HepG2 (cell line): ENCODE data around the gene CIROP. TPM values are rescaled to one million over a fixed set of nuclear protein-coding genes. Genes with fewer than 3 reads are reported as not detected.

Experiments used
- AKAP8 ChIP-seq: sonication (generic); formaldehyde crosslinking; IDR thresholded peaks from 2 replicates; pipeline ENCODE4 v1.5.1; 2020; ENCODE audit warnings: mild to moderate bottlenecking, missing genetic modification reagents
- BHLHE40 ChIP-seq: IDR thresholded peaks from 2 replicates; pipeline ENCODE4 v1.6.1; 2011; ENCODE audit warnings: low read length, improper control_type of control experiment
- CHD4 ChIP-seq: fragments of 200-600 bp; sonication (generic); IDR thresholded peaks from 2 replicates; pipeline ENCODE4 v1.7.0; 2017; ENCODE audit warnings: mild to moderate bottlenecking, low read length, borderline replicate concordance
- IKZF1 ChIP-seq: fragments of 450-650 bp; IDR thresholded peaks from 2 replicates; pipeline ENCODE4 v1.7.1; 2016
- MBD4 ChIP-seq: IDR thresholded peaks from 2 replicates; pipeline ENCODE4 v1.6.1; 2012; ENCODE audit warnings: low read length, inconsistent platforms, borderline replicate concordance
- MED1 ChIP-seq: sonication (generic); formaldehyde crosslinking; IDR thresholded peaks from 2 replicates; pipeline ENCODE4 v1.4.0; 2020; ENCODE audit warnings: missing genetic modification reagents
- NFE2L2 ChIP-seq: fragments of 150-350 bp; IDR thresholded peaks from 2 replicates; pipeline ENCODE4 v1.6.1; 2014; ENCODE audit warnings: low read length
- PBX3 ChIP-seq: sonication (generic); formaldehyde crosslinking; IDR thresholded peaks from 2 replicates; pipeline ENCODE4 v1.8.1; 2023; ENCODE audit warnings: missing genetic modification reagents, inconsistent platforms, borderline replicate concordance
- RELA ChIP-seq: sonication (generic); formaldehyde crosslinking; IDR thresholded peaks from 2 replicates; pipeline ENCODE4 v1.4.0; 2020; ENCODE audit warnings: missing genetic modification reagents
- RNF2 ChIP-seq: fragments of 450-650 bp; conservative IDR thresholded peaks from 2 replicates; pipeline ENCODE4 v1.6.1; 2016; ENCODE audit warnings: low read depth
- TIGD3 ChIP-seq: sonication (generic); formaldehyde crosslinking; IDR thresholded peaks from 2 replicates; pipeline ENCODE4 v1.5.1; 2020; ENCODE audit warnings: mild to moderate bottlenecking, missing genetic modification reagents, borderline replicate concordance
- ZBTB3 ChIP-seq: sonication (generic); formaldehyde crosslinking; IDR thresholded peaks from 2 replicates; pipeline ENCODE4 v1.4.0; 2020; ENCODE audit warnings: low read depth, mild to moderate bottlenecking, moderate library complexity, missing genetic modification reagents, borderline replicate concordance
- ZBTB42 ChIP-seq: sonication (generic); formaldehyde crosslinking; IDR thresholded peaks from 2 replicates; pipeline ENCODE4 v1.5.0; 2020; ENCODE audit warnings: mild to moderate bottlenecking, missing genetic modification reagents
- ZBTB44 ChIP-seq: sonication (generic); formaldehyde crosslinking; IDR thresholded peaks from 2 replicates; pipeline ENCODE4 v1.4.0; 2020; ENCODE audit warnings: missing genetic modification reagents
- ZNF3 ChIP-seq: IDR thresholded peaks from 2 replicates; pipeline ENCODE4 v1.7.0; 2017; ENCODE audit warnings: inconsistent platforms
- ZNF44 ChIP-seq: sonication (generic); formaldehyde crosslinking; IDR thresholded peaks from 2 replicates; pipeline ENCODE4 v1.5.1; 2020; ENCODE audit warnings: mild to moderate bottlenecking, missing genetic modification reagents
- ZNF496 ChIP-seq: sonication (generic); formaldehyde crosslinking; IDR thresholded peaks from 2 replicates; pipeline ENCODE4 v1.8.1; 2023; ENCODE audit warnings: mild to moderate bottlenecking, moderate library complexity, missing genetic modification reagents; ENCODE audit not compliant: insufficient replicate concordance
- ZNF687 ChIP-seq: sonication (generic); formaldehyde crosslinking; IDR thresholded peaks from 2 replicates; pipeline ENCODE4 v1.5.1; 2020; ENCODE audit warnings: mild to moderate bottlenecking, missing genetic modification reagents, moderate library complexity
- ZNF703 ChIP-seq: sonication (generic); formaldehyde crosslinking; IDR thresholded peaks from 2 replicates; pipeline ENCODE4 v1.5.1; 2020; ENCODE audit warnings: missing genetic modification reagents, mild to moderate bottlenecking, moderate library complexity, borderline replicate concordance
- ZNF768 ChIP-seq: sonication (generic); formaldehyde crosslinking; IDR thresholded peaks from 2 replicates; pipeline ENCODE4 v1.4.0; 2020; ENCODE audit warnings: missing genetic modification reagents
- polyA plus RNA-seq, 8 experiments: library from polyadenylated mRNA; depleted of rRNA in 3 of 8; stranded (reverse) in 7 of 8; unstranded in 1 of 8; fragments of >200 nt; fragmentation: Illumina TruSeq in 4 of 8; extraction: Trizol in 4 of 8; gene quantifications; 2 replicates each; pipeline versions ENCODE4 v1.2.1 to v1.2.3, GENCODE V29; 2011 to 2016; ENCODE audit warnings: low read depth in 4 of 8, missing spikeins in 1 of 8, mixed read lengths in 1 of 8; ENCODE audit not compliant: insufficient read depth in 1 of 8
- total RNA-seq, 5 experiments: library from RNA; depleted of rRNA; stranded (reverse); fragments of >200 nt; fragmentation: Illumina TruSeq; extraction: Trizol; gene quantifications; 2 replicates each; pipeline ENCODE4 v1.2.3, GENCODE V29; 2016; ENCODE audit warnings: low read depth in 1 of 5

CIROP gene
- total and polyA plus RNA-seq, 2 of the 13 experiments (the other 11 are each of a cell fraction or from before 2014, with no cell fraction given) = 0.07 TPM; not detected in 1

GRCh38 chr14:23093991-23094665 is 10.7 kb downstream of the CIROP start (continued):
- no peak for TF ChIP-seq PBX3
- peak; percentile 14; the same call in 1 of the 2 replicates for TF ChIP-seq ZNF3 (CRISPR knock-in tag)
- peak; percentile 85; the same call in 1 of the 2 replicates for TF ChIP-seq IKZF1
- no peak for TF ChIP-seq ZNF768 (CRISPR knock-in tag)
- no peak for TF ChIP-seq AKAP8 (CRISPR knock-in tag)
- TF ChIP-seq CHD4 = no peak
- TF ChIP-seq ZBTB42 (CRISPR knock-in tag) = 0 out of 2 replicates have a peak, but pooled peaks have one; percentile 40
- TF ChIP-seq MBD4 = no peak
- TF ChIP-seq ZNF496 = no peak
- TF ChIP-seq ZBTB44 (CRISPR knock-in tag) = 0 out of 2 replicates have a peak, but pooled peaks have one; percentile 69
- no peak for TF ChIP-seq ZBTB3 (CRISPR knock-in tag)
- TF ChIP-seq TIGD3 (CRISPR knock-in tag) = no peak
- TF ChIP-seq ZNF44 = 0 out of 2 replicates have a peak, but pooled peaks have one; percentile 8
- TF ChIP-seq MED1 (CRISPR knock-in tag) = peak; percentile 17; the same call in 1 of the 2 replicates
- TF ChIP-seq ZNF703 (CRISPR knock-in tag) = no peak
- TF ChIP-seq NFE2L2 = 0 out of 2 replicates have a peak, but pooled peaks have one; percentile 8
- TF ChIP-seq RNF2 = no peak
- TF ChIP-seq BHLHE40 = no peak
- TF ChIP-seq RELA (CRISPR knock-in tag) = 0 out of 2 replicates have a peak, but pooled peaks have one; percentile 1
- TF ChIP-seq ZNF687 (CRISPR knock-in tag) = no peak
